C4-2B (cell line): ENCODE results near the gene ZNHIT6.
"Not testable (repeated sequence)": the region's sequence is repeated elsewhere in the genome, so short reads cannot be mapped to it uniquely, and the experiment has no call there.

Experiments used
- H3K27ac ChIP-seq: fragments of 450-650 bp; 2 replicates; pipeline ENCODE4 v1.5.1; 2017
- ZFX ChIP-seq: fragments of 450-650 bp; IDR thresholded peaks from 2 replicates; pipeline ENCODE4 v1.6.1; 2017
- TF ChIP-seq, protein P1 (sequence below): fragments of 450-650 bp; conservative IDR thresholded peaks from 2 replicates; pipeline ENCODE4 v1.5.1; 2017; ENCODE audit warnings: mild to moderate bottlenecking

The ZNHIT6 gene

DNA sequence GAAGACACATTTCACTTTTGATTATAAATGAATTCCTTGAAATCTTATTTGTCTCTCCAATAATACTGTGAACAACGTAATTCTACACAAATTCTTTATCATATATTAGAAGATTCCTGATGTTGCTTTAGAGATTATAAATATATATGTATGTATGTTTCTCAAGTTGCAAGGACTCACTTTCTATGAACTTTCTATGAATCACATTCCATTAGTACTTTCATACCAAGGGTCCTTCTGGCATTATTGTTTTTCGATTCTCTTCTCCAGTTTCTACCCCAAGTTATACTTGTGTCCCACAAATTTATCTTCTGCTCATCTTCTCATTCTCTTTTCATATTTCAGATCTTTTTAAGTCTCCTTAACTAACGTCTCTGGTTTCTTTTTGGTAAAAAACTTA, 55.9 kb downstream of the ZNHIT6 start:
- H3K27ac ChIP-seq = no peak overlapping the region
- no peak for TF ChIP-seq ZFX
- TF ChIP-seq, protein P1, sequence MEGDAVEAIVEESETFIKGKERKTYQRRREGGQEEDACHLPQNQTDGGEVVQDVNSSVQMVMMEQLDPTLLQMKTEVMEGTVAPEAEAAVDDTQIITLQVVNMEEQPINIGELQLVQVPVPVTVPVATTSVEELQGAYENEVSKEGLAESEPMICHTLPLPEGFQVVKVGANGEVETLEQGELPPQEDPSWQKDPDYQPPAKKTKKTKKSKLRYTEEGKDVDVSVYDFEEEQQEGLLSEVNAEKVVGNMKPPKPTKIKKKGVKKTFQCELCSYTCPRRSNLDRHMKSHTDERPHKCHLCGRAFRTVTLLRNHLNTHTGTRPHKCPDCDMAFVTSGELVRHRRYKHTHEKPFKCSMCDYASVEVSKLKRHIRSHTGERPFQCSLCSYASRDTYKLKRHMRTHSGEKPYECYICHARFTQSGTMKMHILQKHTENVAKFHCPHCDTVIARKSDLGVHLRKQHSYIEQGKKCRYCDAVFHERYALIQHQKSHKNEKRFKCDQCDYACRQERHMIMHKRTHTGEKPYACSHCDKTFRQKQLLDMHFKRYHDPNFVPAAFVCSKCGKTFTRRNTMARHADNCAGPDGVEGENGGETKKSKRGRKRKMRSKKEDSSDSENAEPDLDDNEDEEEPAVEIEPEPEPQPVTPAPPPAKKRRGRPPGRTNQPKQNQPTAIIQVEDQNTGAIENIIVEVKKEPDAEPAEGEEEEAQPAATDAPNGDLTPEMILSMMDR = no peak

DNA sequence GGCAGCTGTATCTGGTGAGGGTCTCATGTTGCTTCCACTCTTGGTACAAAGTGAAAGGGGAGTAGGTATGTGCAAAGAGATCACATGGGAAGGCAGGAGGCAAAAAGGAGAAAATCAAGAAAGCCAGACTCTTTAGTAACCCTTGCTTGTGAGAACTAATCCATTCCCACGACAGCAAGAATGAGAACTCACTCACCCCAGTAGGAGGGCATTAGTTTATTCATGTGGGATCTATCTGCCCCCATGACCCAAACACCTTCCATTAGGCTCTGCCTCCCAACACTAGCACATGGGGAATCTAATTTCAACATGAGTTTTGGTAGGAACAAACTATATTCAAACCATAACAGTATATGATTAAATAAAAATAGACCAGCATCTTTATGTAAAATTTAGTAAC, 57.6 kb downstream of the ZNHIT6 start:
- TF ChIP-seq, protein P1 = no peak
- TF ChIP-seq ZFX = no peak
- no peak overlapping the region for H3K27ac ChIP-seq

DNA sequence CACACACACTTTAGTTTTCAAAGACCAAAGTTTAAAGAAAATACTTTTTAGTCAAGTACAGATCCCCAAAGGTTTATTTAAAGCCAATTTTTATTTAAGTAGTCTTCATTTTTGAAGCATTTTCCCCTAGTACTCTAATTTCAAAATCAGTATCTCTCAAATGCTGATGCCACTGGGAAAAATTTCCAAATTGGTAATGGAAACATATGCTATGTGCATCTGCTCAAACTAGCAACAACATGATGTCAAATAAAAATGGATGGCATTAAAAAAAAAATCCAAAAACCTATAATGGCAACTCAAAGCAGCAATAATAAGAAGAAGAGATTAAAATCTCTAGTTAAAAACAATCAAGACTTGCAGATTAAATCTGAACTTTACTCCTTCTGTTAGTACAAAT, 58.6 kb downstream of the ZNHIT6 start:
- no peak for TF ChIP-seq ZFX
- TF ChIP-seq, protein P1 = no peak
- H3K27ac ChIP-seq = no peak overlapping the region

DNA sequence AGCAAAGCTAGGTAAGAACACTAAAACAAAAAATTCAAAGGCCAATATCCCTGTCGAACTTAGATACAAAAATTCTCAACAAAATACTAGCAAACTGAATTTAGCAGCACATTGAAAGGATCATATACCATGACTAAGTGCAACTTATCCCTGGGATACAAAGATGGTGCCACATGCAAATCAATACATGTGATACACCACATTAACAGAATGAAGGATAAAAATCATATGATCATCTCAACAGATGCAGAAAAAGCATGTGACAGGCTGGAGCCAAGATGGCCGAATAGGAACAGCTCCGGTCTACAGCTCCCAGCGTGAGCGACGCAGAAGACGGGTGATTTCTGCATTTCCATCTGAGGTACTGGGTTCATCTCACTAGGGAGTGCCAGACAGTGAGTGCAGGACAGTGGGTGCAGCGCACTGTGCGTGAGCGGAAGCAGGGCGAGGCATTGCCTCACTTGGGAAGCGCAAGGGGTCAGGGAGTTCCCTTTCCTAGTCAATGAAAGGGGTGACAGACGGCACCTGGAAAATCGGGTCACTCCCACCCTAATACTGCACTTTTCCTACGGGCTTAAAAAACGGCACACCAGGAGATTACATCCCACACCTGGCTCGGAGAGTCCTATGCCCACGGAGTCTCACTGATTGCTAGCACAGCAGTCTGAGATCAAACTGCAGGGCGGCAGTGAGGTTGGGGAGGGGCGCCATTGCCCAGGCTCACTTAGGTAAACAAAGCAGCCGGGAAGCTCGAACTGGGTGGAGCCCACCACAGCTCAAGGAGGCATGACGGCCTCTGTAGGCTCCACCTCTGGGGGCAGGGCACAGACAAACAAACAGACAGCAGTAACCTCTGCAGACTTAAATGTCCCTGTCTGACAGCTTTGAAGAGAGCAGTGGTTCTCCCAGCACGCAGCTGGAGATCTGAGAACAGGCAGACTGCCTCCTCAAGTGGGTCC, 66.4 kb downstream of the ZNHIT6 start:
- H3K27ac ChIP-seq = not testable (repeated sequence)

DNA sequence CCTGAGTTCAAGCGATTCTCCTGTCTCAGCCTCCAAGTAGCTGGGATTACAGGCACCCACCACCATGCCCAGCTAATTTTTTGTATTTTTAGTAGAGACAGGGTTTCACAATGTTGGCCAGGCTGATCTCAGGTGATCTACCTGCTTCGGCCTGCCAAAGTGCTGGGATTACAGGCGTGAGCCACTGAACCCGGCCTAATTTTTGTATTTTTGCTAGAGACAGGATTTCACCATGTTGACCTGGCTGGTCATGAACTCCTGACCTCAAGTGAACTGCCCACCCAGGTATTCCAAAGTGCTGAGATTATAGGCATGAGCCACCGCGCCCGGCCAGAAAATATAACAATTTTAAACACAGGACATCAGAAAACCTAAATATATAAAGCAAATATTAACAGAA, 68.3 kb downstream of the ZNHIT6 start:
- H3K27ac ChIP-seq = not testable (repeated sequence)

DNA sequence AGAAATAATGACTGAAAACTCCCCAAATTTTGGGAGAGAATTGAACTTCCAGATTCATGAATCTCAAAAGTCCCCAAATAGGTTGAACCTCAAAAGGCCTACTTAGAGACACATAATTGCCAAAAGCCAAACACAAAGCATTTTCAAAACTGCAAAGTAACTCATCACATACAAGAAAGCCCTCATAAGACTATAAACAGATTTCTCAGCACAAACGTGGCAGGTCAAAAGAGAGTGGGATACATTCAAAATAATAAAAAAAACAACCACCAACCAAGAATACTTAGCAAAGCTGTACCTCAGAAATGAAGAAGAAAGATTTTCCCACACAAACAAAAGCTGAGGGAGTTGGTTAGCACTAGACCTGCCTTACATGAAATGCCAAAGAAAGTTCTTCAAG, 69.8 kb downstream of the ZNHIT6 start:
- no peak overlapping the region for H3K27ac ChIP-seq
- TF ChIP-seq, protein P1 = no peak
- no peak for TF ChIP-seq ZFX

DNA sequence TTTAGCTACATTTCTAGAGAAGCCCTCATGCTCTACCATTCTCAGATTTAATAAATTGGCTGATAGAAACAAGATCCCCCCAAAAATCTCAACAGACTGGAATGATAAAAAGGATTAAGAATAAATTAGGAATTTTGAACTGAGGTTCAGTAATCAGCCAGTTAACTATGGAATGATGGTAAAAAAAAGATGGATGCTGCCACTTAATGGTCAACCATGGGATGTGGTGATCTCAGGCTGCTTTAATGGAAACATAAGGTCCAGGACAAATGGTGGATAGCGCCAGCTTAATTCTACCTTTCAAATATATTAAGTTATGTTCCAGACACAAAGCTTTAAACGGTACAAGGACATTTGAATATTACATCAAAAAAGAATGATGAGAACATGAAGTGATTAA, 77.7 kb downstream of the ZNHIT6 start:
- no peak overlapping the region for H3K27ac ChIP-seq
- no peak for TF ChIP-seq ZFX
- TF ChIP-seq, protein P1 = no peak

DNA sequence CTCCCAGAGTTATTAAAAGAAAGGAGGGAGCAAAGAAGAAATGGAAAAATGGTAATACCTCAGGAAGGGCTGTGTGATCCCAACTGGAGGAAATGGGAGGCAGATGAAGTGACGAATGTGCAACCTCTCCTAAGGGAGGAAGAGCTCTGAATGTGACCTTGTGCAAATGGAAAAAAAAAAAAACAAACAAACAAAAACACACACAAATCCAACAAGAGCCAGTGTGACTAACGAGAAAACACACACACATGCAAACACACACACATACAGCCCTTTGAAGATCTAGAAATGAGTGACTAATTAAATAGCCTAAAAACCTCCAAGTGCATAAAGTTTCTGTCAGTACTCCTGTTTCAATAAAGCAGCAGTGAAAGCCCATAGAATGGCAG, 78.7 kb downstream of the ZNHIT6 start:
- H3K27ac ChIP-seq = peak overlapping the region; percentile 43
- TF ChIP-seq ZFX = no peak
- TF ChIP-seq, protein P1 = no peak
